ENCODE results near the gene GEMIN4. TPM values are rescaled to one million over a fixed set of nuclear protein-coding genes. Genes with fewer than 3 reads are reported as not detected.

The GEMIN4 gene
- total and polyA plus RNA-seq, 4 donors: 2.8 to 7.0 (median 5.9) TPM

DNA sequence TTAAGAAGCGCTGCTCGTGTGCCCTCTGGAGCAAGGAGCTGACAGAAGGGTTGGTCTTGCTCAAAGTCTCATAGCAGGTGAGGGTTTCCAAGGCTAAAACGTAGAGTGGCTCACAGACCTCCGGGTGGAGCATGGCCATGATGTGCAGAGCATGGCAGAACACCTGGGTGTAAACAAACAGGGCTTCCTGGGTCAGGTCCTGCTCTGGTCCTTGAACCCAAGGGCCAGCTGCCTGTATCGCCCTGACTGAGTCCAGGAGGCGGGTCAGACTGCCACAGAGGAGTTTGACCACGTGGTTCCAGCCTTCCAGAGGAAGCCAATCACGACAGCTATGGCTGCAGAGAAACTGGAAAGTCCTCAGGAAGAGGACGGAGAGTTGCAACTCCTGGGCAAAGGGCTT, 7.1 kb downstream of the GEMIN4 start (continued):
- TF ChIP-seq, protein P1, sequence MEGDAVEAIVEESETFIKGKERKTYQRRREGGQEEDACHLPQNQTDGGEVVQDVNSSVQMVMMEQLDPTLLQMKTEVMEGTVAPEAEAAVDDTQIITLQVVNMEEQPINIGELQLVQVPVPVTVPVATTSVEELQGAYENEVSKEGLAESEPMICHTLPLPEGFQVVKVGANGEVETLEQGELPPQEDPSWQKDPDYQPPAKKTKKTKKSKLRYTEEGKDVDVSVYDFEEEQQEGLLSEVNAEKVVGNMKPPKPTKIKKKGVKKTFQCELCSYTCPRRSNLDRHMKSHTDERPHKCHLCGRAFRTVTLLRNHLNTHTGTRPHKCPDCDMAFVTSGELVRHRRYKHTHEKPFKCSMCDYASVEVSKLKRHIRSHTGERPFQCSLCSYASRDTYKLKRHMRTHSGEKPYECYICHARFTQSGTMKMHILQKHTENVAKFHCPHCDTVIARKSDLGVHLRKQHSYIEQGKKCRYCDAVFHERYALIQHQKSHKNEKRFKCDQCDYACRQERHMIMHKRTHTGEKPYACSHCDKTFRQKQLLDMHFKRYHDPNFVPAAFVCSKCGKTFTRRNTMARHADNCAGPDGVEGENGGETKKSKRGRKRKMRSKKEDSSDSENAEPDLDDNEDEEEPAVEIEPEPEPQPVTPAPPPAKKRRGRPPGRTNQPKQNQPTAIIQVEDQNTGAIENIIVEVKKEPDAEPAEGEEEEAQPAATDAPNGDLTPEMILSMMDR (IDR thresholded peaks at IDR 0.05; ENCODE audit: low read depth, low read length, missing input control): no peak
- TF ChIP-seq YY1 (IDR thresholded peaks at IDR 0.05): no peak
- TF ChIP-seq TAF1 (conservative IDR thresholded peaks at IDR 0.05): no peak
- no peak for TF ChIP-seq GABPA (IDR thresholded peaks at IDR 0.05 in 1 of 2, conservative IDR thresholded peaks at IDR 0.05 in 1 of 2)
- no peak for TF ChIP-seq HNF4G (IDR thresholded peaks at IDR 0.05)
- TF ChIP-seq, protein P2, sequence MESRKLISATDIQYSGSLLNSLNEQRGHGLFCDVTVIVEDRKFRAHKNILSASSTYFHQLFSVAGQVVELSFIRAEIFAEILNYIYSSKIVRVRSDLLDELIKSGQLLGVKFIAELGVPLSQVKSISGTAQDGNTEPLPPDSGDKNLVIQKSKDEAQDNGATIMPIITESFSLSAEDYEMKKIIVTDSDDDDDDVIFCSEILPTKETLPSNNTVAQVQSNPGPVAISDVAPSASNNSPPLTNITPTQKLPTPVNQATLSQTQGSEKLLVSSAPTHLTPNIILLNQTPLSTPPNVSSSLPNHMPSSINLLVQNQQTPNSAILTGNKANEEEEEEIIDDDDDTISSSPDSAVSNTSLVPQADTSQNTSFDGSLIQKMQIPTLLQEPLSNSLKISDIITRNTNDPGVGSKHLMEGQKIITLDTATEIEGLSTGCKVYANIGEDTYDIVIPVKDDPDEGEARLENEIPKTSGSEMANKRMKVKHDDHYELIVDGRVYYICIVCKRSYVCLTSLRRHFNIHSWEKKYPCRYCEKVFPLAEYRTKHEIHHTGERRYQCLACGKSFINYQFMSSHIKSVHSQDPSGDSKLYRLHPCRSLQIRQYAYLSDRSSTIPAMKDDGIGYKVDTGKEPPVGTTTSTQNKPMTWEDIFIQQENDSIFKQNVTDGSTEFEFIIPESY (IDR thresholded peaks at IDR 0.05): no peak

DNA sequence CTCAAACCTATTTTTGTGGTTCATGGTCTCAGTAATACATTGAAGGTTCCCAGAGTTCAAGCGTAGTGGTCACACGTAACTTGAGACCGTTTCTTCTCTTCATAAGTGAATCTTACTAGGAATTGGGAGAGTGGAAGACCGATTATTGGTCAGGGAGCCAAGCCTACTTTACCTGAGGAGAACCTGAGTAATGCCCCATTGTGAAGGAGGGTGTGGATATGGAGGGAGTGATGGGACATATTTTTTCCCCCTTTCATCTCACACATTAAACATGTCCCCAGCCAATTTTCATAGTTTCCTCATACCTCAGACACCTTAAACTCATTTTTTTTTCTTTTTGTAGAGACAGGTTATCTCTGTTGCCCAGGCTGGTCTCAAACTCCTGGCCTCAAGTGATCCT, 8.9 kb downstream of the GEMIN4 start:
- no peaks in the 10 kb centered on the region for H3K9me3 ChIP-seq (ENCODE audit: control insufficient read depth in 4 of 4, low read length in 3 of 4)
- no peak overlapping the region for H3K4me3 ChIP-seq (ENCODE audit: low read depth in 1 of 3, low read length in 3 of 3)
- TF ChIP-seq, protein P2 (IDR thresholded peaks at IDR 0.05): no peak
- TF ChIP-seq FOXA2 (IDR thresholded peaks at IDR 0.05) (no peak), EGR1 (IDR thresholded peaks at IDR 0.05; ENCODE audit: low read depth in 2 of 2) (no peak), RAD21 (IDR thresholded peaks at IDR 0.05) (no peak), SP1 (IDR thresholded peaks at IDR 0.05) (no peak), FOXA1 (IDR thresholded peaks at IDR 0.05) (no peak), NR2F2 (IDR thresholded peaks at IDR 0.05) (no peak), GABPA (IDR thresholded peaks at IDR 0.05 in 1 of 2, conservative IDR thresholded peaks at IDR 0.05 in 1 of 2) (no peak), JUND (IDR thresholded peaks at IDR 0.05) (no peak)
- TF ChIP-seq, protein P3, sequence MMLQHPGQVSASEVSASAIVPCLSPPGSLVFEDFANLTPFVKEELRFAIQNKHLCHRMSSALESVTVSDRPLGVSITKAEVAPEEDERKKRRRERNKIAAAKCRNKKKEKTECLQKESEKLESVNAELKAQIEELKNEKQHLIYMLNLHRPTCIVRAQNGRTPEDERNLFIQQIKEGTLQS (IDR thresholded peaks at IDR 0.05): no peak
- TF ChIP-seq, protein P1 (IDR thresholded peaks at IDR 0.05; ENCODE audit: low read depth, low read length, missing input control): no peak
- TF ChIP-seq, protein P4, sequence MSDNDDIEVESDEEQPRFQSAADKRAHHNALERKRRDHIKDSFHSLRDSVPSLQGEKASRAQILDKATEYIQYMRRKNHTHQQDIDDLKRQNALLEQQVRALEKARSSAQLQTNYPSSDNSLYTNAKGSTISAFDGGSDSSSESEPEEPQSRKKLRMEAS (IDR thresholded peaks at IDR 0.05): no peak
- TF ChIP-seq, protein P5, sequence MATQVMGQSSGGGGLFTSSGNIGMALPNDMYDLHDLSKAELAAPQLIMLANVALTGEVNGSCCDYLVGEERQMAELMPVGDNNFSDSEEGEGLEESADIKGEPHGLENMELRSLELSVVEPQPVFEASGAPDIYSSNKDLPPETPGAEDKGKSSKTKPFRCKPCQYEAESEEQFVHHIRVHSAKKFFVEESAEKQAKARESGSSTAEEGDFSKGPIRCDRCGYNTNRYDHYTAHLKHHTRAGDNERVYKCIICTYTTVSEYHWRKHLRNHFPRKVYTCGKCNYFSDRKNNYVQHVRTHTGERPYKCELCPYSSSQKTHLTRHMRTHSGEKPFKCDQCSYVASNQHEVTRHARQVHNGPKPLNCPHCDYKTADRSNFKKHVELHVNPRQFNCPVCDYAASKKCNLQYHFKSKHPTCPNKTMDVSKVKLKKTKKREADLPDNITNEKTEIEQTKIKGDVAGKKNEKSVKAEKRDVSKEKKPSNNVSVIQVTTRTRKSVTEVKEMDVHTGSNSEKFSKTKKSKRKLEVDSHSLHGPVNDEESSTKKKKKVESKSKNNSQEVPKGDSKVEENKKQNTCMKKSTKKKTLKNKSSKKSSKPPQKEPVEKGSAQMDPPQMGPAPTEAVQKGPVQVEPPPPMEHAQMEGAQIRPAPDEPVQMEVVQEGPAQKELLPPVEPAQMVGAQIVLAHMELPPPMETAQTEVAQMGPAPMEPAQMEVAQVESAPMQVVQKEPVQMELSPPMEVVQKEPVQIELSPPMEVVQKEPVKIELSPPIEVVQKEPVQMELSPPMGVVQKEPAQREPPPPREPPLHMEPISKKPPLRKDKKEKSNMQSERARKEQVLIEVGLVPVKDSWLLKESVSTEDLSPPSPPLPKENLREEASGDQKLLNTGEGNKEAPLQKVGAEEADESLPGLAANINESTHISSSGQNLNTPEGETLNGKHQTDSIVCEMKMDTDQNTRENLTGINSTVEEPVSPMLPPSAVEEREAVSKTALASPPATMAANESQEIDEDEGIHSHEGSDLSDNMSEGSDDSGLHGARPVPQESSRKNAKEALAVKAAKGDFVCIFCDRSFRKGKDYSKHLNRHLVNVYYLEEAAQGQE (IDR thresholded peaks at IDR 0.05): no peak
- H3K9ac ChIP-seq (ENCODE audit: low read depth in 1 of 2, low read length in 2 of 2): no peak overlapping the region
- DNase-seq (ENCODE audit: low spot score): no peak
- no peaks in the 10 kb centered on the region for H3K27me3 ChIP-seq (ENCODE audit: control insufficient read depth in 4 of 4, insufficient read depth in 4 of 4, low read length in 3 of 4)
- H3K27ac ChIP-seq (ENCODE audit: low read depth in 1 of 2, low read length in 2 of 2): no peak overlapping the region
- H3K36me3 ChIP-seq (ENCODE audit: control insufficient read depth in 4 of 4, insufficient read depth in 3 of 4, low read depth in 1 of 4, low read length in 3 of 4): peaks cover 3 to 45% (median 21%) of the 10 kb centered on the region in 4 donors
- 99% methylated on average over 4 of the region's 4 CpGs for WGBS
- no peaks in the 10 kb centered on the region for H3K4me1 ChIP-seq (ENCODE audit: control insufficient read depth in 4 of 4, insufficient read depth in 4 of 4, low read length in 3 of 4)
